ENCODE measurements around the gene CCDC149. TPM values are rescaled to one million over a fixed set of nuclear protein-coding genes. Genes with fewer than 3 reads are reported as not detected.

Gene CCDC149
- polyA plus RNA-seq, 2 of the 4 experiments (the other 2 are of a cell fraction), result 1.4 to 2.8 TPM

- CTCF ChIA-PET, result no interaction called here
- POLR2A ChIA-PET, result no interaction called here
Observed at GRCh38 chr4:24863799-24864198, 49.0 kb downstream of the CCDC149 start.

GRCh38 chr4:24862073-24862751 lies 50.6 kb downstream of the CCDC149 start:
- no peak for FAIRE-seq
- H3K9me3 ChIP-seq, result 0 out of 3 replicates have a peak, but pooled peaks cover 6% of the 10 kb centered on the region
- CTCF ChIA-PET, result no interaction called here
- no peak overlapping the region for H3K27ac ChIP-seq
- H3K4me1 ChIP-seq, result no peaks in the 10 kb centered on the region
- no peak for DNase-seq (ENCODE audit: low read depth in 1 of 2, low spot score in 1 of 2)
- no peak overlapping the region for H3K4me2 ChIP-seq
- H3K4me3 ChIP-seq, result no peak overlapping the region
- 88% methylated on average over 8 of the region's 8 CpGs for WGBS (ENCODE audit: missing lambda C conversion rate)
- no peak for TF ChIP-seq ESRRA (IDR thresholded peaks at IDR 0.05; ENCODE audit: borderline replicate concordance, low read length)
- no peak for ATAC-seq
- POLR2A ChIA-PET, result no interaction called here

More at GRCh38 chr4:24863799-24864198, 49.0 kb downstream of the CCDC149 start:
- ATAC-seq (no peak), FAIRE-seq (no peak), DNase-seq (ENCODE audit: low read depth in 1 of 2, low spot score in 1 of 2) (no peak)
- Histone ChIP-seq H3K4me1 (no peaks in the 10 kb centered on the region), H3K27ac (no peak overlapping the region), H3K4me2 (no peak overlapping the region), H3K4me3 (no peak overlapping the region), H3K9me3 (0 out of 3 replicates have a peak, but pooled peaks cover 6% of the 10 kb centered on the region)
- no peak for TF ChIP-seq USF2 (IDR thresholded peaks at IDR 0.05)
- 88% methylated on average over 8 of the region's 8 CpGs for WGBS (ENCODE audit: missing lambda C conversion rate)

- ATAC-seq (no peak), FAIRE-seq (no peak), DNase-seq (ENCODE audit: low read depth in 1 of 2, low spot score in 1 of 2) (no peak)
- WGBS (ENCODE audit: missing lambda C conversion rate), result 85% methylated on average over 4 of the region's 4 CpGs
- Histone ChIP-seq H3K4me3 (no peak overlapping the region), H3K4me1 (peaks cover 3% of the 10 kb centered on the region; the same call in 1 of the 3 replicates), H3K9me3 (no peaks in the 10 kb centered on the region), H3K27ac (no peak overlapping the region), H3K4me2 (no peak overlapping the region)
- POLR2A ChIA-PET, result no interaction called here
- TF ChIP-seq RFX5 (IDR thresholded peaks at IDR 0.05) (no peak), ZNF302 (CRISPR knock-in tag; IDR thresholded peaks at IDR 0.05) (no peak), KDM1A (IDR thresholded peaks at IDR 0.05; ENCODE audit: low read depth) (no peak), NR3C1 (IDR thresholded peaks at IDR 0.05) (no peak), HMGXB4 (CRISPR knock-in tag; IDR thresholded peaks at IDR 0.05; ENCODE audit: borderline replicate concordance) (no peak), PHF8 (IDR thresholded peaks at IDR 0.05; ENCODE audit: borderline replicate concordance, low read depth) (no peak), MAZ (IDR thresholded peaks at IDR 0.05; ENCODE audit: borderline replicate concordance, low read depth, low read length) (no peak), RNF2 (IDR thresholded peaks at IDR 0.05; ENCODE audit: borderline replicate concordance, low read depth) (no peak), ZFP36 (IDR thresholded peaks at IDR 0.05; ENCODE audit: borderline replicate concordance, partially characterized antibody) (no peak), NPAS2 (CRISPR knock-in tag; IDR thresholded peaks at IDR 0.05; ENCODE audit: borderline replicate concordance) (no peak), MYC (IDR thresholded peaks at IDR 0.05; ENCODE audit: borderline replicate concordance, low read length) (no peak), HDAC2 (IDR thresholded peaks at IDR 0.05) (no peak), FOSL2 (IDR thresholded peaks at IDR 0.05) (no peak), FOSL2 (CRISPR knock-in tag; IDR thresholded peaks at IDR 0.05) (no peak), EHMT2 (IDR thresholded peaks at IDR 0.05; ENCODE audit: low read depth) (no peak), BCL3 (IDR thresholded peaks at IDR 0.05) (no peak), PBX3 (IDR thresholded peaks at IDR 0.05) (no peak)
- CTCF ChIA-PET, result interaction anchor here (1.9 kb wide), 1 partner anchor 11 kb away, joined by 4 read pairs; no protein-coding TSS in a partner anchor
Observed at GRCh38 chr4:24858550-24858949, 54.3 kb downstream of the CCDC149 start.
